GM19240 (cell line): ENCODE data around the gene DPH5.
"Not testable (repeated sequence)": the region's sequence is repeated elsewhere in the genome, so short reads cannot be mapped to it uniquely, and the experiment has no call there.

ENCODE experiments used
- DNase-seq: peaks from one replicate; pipeline ENCODE4 v3.0.0; 2011; ENCODE audit warnings: low spot score; ENCODE audit not compliant: insufficient read length

DPH5 gene

GRCh38 chr1:100988121-100988520, 37.5 kb downstream of the DPH5 start:
- no peak for DNase-seq

- no peak for DNase-seq
These were observed 42.8 kb downstream of the DPH5 start for GRCh38 chr1:100982793-100983192.

GRCh38 chr1:100979631-100980030, 46.0 kb downstream of the DPH5 start:
- DNase-seq = no peak

- no peak for DNase-seq
These were observed 48.6 kb downstream of the DPH5 start for GRCh38 chr1:100976936-100977335.

GRCh38 chr1:100972185-100972584, 53.4 kb downstream of the DPH5 start:
- DNase-seq = no peak

- no peak for DNase-seq
These were observed 54.6 kb downstream of the DPH5 start for GRCh38 chr1:100971021-100971420.

GRCh38 chr1:100969327-100969726, 56.3 kb downstream of the DPH5 start:
- no peak for DNase-seq

GRCh38 chr1:100968621-100969020, 57.0 kb downstream of the DPH5 start:
- no peak for DNase-seq

GRCh38 chr1:100960098-100960497, 65.5 kb downstream of the DPH5 start:
- DNase-seq = no peak

- no peak for DNase-seq
These were observed 66.0 kb downstream of the DPH5 start for GRCh38 chr1:100959502-100960060.

GRCh38 chr1:100955322-100955721, 70.3 kb downstream of the DPH5 start:
- DNase-seq = no peak

GRCh38 chr1:100953960-100954730, 71.4 kb downstream of the DPH5 start:
- DNase-seq = no peak

GRCh38 chr1:100952970-100953369, 72.6 kb downstream of the DPH5 start:
- DNase-seq = not testable (repeated sequence)

GRCh38 chr1:100952104-100952745, 73.4 kb downstream of the DPH5 start:
- no peak for DNase-seq

- no peak for DNase-seq
These were observed 74.8 kb downstream of the DPH5 start for GRCh38 chr1:100950781-100951180.

- no peak for DNase-seq
These were observed 75.2 kb downstream of the DPH5 start for GRCh38 chr1:100950337-100950736.

- DNase-seq = not testable (repeated sequence)
These were observed 75.9 kb downstream of the DPH5 start for GRCh38 chr1:100949515-100950158.

GRCh38 chr1:100948721-100949405, 76.7 kb downstream of the DPH5 start:
- DNase-seq = not testable (repeated sequence)

- DNase-seq = not testable (repeated sequence)
These were observed 77.8 kb downstream of the DPH5 start for GRCh38 chr1:100947816-100948215.

- not testable (repeated sequence) for DNase-seq
These were observed 79.5 kb downstream of the DPH5 start for GRCh38 chr1:100946064-100946463.

GRCh38 chr1:100943533-100943932, 82.1 kb downstream of the DPH5 start:
- no peak for DNase-seq
